GM12891 (cell line): ENCODE measurements around the gene CCDC152. TPM values are rescaled to one million over a fixed set of nuclear protein-coding genes. Genes with fewer than 3 reads are reported as not detected.
A peak's percentile ranks its signal among the peaks of the same experiment; 100 is the strongest.
"Not testable (repeated sequence)": the region's sequence is repeated elsewhere in the genome, so short reads cannot be mapped to it uniquely, and the experiment has no call there.

ENCODE experiments used
- DNase-seq: peaks from one replicate; pipeline ENCODE4 v3.0.0; 2011; ENCODE audit warnings: low spot score; ENCODE audit not compliant: insufficient read length
- FAIRE-seq: peaks from 2 replicates; lab custom pipeline; 2011; peaks lifted over from hg19 to GRCh38; lab: Jason Lieb, UNC
- PAX5 ChIP-seq: IDR thresholded peaks from 2 replicates; pipeline ENCODE4 v1.6.1; 2011; ENCODE audit warnings: low read length, moderate library complexity, mild to moderate bottlenecking; ENCODE audit not compliant: insufficient read depth, severe bottlenecking
- POLR2A ChIP-seq: IDR thresholded peaks from 2 replicates; pipeline ENCODE4 v1.6.1; 2011; ENCODE audit warnings: low read depth, low read length, control low read depth
- POLR2AphosphoS5 ChIP-seq: IDR thresholded peaks from 2 replicates; pipeline ENCODE4 v1.6.1; 2011; ENCODE audit warnings: low read depth, low read length, control low read depth
- POU2F2 ChIP-seq: IDR thresholded peaks from 2 replicates; pipeline ENCODE4 v1.6.1; 2011; ENCODE audit warnings: low read depth, mild to moderate bottlenecking, control low read depth, low read length, moderate library complexity
- SPI1 ChIP-seq: IDR thresholded peaks from 2 replicates; pipeline ENCODE4 v1.6.1; 2011; ENCODE audit warnings: low read depth, low read length, control low read depth
- TAF1 ChIP-seq: IDR thresholded peaks from 2 replicates; pipeline ENCODE4 v1.6.1; 2011; ENCODE audit warnings: low read depth, low read length, control low read depth
- polyA plus RNA-seq: library from polyadenylated mRNA; unstranded; fragments of >200 nt; gene quantifications from one replicate; pipeline ENCODE4 v1.2.1, GENCODE V29; 2012; ENCODE audit warnings: low read depth, missing spikeins, inconsistent platforms; ENCODE audit not compliant: missing spikeins

The CCDC152 gene, protein sequence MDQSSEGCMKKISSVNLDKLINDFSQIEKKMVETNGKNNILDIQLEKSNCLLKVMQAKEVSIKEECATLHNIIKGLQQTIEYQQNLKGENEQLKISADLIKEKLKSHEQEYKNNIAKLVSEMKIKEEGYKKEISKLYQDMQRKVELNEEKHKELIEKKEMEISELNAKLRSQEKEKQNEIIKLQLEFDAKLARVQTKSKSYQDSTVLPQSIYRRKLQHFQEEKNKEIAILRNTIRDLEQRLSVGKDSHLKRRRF
- polyA plus RNA-seq, result 7.2 TPM

DNA sequence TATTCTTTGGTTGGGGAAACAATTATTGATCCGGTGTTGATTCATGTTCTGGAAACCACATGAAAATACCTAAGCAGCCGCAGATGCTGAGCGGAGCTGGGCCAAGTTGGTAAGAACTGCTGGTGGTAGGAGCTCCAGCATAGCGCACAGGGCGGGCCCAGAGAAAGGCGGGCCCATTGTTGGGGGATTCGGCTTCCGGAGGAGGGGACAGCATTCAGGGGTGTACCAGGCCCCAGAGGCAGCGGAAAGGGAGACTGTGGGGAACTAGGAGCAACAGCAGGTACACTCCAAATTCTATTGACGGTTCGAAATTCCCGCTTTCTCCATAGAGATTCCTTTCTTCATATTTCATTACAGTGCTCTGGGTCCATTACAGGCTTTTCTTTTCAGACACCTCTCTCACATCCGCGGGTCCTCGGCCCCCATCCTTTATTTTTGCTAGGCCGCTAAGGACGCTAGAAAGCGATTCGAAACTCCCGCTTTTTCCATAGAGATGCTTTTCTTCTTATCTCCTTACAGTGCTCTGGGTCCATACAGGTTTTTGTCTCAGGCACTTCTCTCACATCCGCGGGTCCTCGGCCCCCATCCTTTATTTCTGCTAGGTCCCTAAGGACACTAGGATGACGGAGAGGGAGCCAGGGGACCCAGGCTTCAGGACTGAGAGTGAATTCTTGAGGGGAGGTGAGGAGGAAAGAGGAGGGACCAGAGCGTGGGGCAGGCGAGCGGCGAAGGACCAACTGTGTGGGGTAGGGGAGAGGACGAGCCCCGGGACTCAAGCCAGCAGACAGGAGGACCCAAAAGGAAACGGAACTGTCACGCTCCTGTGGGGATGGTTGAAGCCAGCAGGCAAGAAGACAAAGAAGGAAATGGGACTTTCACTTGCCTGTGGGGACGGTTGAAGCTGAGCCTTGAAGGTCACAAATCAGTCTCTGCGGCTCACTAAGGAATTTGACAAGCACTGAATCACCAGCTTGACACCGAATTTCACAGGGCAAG lies at the start of gene CCDC152:
Gene CCDC152 (plus strand): TSS at position 213 of the 996 bp plus-strand sequence. CDS start 2,304 bp downstream, outside the sequence.
- FAIRE-seq (peak; percentile 69), DNase-seq (peak; percentile 34)
- TF ChIP-seq POLR2A (peak; percentile 45; the same call in 1 of the 2 replicates), POU2F2 (no peak), SPI1 (peak; percentile 73), TAF1 (peak; percentile 54; the same call in 1 of the 2 replicates), POLR2AphosphoS5 (peak; percentile 45; the same call in 1 of the 2 replicates), PAX5 (no peak)

DNA sequence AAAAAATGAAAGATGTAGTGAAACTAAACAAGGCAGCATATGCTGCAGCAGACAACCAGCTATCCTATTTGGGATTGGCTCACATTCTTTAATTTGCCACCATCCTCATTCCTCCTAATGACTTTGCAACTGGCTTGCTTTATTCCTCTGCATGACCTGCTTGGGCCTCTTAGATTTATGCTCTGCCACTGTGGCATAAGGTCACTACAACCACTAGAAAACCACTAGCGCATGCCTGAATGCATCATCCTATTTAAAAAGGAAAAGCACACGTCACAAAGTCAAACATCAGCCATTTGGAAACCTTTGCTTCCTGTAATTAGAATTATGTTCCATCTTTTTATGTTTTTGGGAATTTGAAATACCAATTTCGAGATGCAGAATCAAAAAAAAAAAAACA lies 40.8 kb upstream of the CCDC152 start:
- TF ChIP-seq TAF1, result no peak
- no peak for TF ChIP-seq POLR2AphosphoS5
- no peak for TF ChIP-seq POLR2A
- TF ChIP-seq POU2F2, result no peak
- no peak for TF ChIP-seq PAX5
- no peak for TF ChIP-seq SPI1
- DNase-seq, result no peak
- no peak for FAIRE-seq

DNA sequence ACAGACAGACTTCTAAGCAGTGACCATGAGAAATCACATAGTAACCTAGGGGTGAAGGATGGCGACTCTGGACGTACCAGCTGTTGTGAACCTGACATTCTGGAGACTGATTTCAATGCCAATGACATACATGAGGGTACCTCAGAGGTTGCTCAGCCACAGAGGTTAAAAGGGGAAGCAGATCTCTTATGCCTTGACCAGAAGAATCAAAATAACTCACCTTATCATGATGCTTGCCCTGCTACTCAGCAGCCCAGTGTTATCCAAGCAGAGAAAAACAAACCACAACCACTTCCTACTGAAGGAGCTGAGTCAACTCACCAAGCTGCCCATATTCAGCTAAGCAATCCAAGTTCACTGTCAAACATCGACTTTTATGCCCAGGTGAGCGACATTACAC lies 38.0 kb upstream of the CCDC152 start:
- TF ChIP-seq POU2F2 (no peak), PAX5 (no peak), TAF1 (no peak), POLR2AphosphoS5 (no peak), SPI1 (peak; percentile 57), POLR2A (no peak)
- DNase-seq (peak; percentile 4), FAIRE-seq (peak; percentile 81)

DNA sequence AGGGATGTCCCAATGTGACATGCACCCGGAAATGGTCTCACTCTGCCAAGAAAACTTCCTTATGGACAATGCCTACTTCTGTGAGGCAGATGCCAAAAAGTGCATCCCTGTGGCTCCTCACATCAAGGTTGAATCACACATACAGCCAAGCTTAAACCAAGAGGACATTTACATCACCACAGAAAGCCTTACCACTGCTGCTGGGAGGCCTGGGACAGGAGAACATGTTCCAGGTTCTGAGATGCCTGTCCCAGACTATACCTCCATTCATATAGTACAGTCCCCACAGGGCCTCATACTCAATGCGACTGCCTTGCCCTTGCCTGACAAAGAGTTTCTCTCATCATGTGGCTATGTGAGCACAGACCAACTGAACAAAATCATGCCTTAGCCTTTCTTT lies 37.6 kb upstream of the CCDC152 start:
- TF ChIP-seq TAF1 (no peak), SPI1 (no peak), POU2F2 (no peak), POLR2AphosphoS5 (no peak), PAX5 (no peak), POLR2A (no peak)
- FAIRE-seq (no peak), DNase-seq (no peak)

DNA sequence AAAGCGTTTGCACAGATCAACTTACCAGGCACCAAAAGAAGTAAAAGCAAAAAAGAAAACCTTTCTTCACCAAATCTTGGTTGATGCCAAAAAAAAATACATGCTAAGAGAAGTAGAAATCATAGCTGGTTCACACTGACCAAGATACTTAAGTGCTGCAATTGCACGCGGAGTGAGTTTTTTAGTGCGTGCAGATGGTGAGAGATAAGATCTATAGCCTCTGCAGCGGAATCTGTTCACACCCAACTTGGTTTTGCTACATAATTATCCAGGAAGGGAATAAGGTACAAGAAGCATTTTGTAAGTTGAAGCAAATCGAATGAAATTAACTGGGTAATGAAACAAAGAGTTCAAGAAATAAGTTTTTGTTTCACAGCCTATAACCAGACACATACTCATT lies 36.4 kb upstream of the CCDC152 start:
- DNase-seq (no peak), FAIRE-seq (no peak)
- TF ChIP-seq POLR2AphosphoS5 (no peak), PAX5 (no peak), SPI1 (no peak), POU2F2 (no peak), TAF1 (no peak), POLR2A (no peak)

DNA sequence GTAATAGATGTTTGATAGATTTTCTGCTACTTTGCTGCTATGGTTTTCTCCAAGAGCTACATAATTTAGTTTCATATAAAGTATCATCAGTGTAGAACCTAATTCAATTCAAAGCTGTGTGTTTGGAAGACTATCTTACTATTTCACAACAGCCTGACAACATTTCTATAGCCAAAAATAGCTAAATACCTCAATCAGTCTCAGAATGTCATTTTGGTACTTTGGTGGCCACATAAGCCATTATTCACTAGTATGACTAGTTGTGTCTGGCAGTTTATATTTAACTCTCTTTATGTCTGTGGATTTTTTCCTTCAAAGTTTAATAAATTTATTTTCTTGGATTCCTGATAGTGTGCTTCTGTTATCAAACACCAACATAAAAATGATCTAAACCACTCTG lies 35.1 kb upstream of the CCDC152 start:
- no peak for FAIRE-seq
- DNase-seq, result no peak
- TF ChIP-seq SPI1, result no peak
- no peak for TF ChIP-seq POLR2A
- TF ChIP-seq POLR2AphosphoS5, result no peak
- no peak for TF ChIP-seq PAX5

DNA sequence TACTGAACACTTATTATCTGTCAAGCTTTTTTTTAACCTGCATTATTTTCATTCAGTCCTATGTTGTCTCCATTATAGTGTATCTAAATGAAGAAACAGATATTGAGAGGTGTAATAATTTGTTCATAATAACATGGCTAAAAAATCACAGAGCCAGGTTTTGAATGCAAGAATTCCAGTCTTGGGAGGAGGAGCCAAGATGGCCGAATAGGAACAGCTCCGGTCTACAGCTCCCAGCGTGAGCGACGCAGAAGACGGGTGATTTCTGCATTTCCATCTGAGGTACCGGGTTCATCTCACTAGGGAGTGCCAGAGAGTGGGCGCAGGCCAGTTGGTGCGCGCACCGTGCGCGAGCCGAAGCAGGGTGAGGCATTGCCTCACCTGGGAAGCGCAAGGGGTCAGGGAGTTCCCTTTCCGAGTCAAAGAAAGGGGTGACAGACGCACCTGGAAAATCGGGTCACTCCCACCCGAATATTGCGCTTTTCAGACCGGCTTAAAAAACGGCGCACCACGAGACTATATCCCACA lies 22.0 kb upstream of the CCDC152 start:
- not testable (repeated sequence) for FAIRE-seq, DNase-seq

DNA sequence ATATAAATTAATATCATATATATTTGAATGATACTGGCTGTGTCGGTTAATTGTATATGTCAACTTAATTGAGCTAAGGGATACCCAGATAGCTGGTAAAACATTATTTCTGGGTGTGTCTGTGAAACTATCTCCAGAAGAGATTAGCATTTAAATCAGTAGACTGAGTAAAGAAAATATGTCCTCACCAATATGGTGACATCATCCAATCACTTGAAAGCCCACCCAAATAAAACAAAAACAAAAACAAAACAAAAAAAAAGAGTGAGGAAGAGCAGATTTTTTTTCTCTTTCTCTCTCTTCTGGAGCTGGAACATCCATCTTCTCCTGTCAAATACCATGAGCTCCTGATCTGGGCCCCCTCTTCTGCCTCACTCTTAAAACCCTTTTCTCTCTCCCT lies 15.7 kb upstream of the CCDC152 start:
- no peak for TF ChIP-seq TAF1
- TF ChIP-seq POLR2A, result no peak
- no peak for TF ChIP-seq SPI1
- no peak for TF ChIP-seq POU2F2
- TF ChIP-seq PAX5, result no peak
- TF ChIP-seq POLR2AphosphoS5, result no peak
- no peak for FAIRE-seq

DNA sequence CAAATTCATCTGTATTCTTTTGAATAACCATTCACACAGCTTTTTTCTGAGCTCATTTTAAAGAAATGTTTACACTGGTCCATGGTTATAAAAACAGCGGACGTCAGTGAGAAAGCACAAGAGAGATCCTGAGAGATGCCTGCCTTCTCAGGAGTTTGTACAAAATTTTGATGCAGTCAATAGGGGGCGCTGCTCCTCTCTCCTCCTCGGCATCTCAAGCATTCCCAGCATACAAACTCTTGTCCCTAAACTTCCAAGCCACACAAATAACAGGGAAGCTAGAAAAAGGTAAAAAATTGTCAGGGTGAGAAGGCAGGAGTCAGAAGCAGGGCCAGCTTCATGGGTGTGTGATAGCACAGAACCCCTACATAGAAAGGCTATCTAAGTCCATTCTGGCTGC lies 11.2 kb upstream of the CCDC152 start:
- TF ChIP-seq TAF1, result no peak
- TF ChIP-seq POLR2A, result no peak
- TF ChIP-seq POLR2AphosphoS5, result no peak
- no peak for TF ChIP-seq PAX5
- no peak for TF ChIP-seq POU2F2
- no peak for TF ChIP-seq SPI1
- DNase-seq, result no peak
- FAIRE-seq, result no peak

More for the DNA sequence above, 15.7 kb upstream of the CCDC152 start:
- DNase-seq, result no peak
